ENCODE results near the gene AUTS2.

Gene AUTS2

DNA sequence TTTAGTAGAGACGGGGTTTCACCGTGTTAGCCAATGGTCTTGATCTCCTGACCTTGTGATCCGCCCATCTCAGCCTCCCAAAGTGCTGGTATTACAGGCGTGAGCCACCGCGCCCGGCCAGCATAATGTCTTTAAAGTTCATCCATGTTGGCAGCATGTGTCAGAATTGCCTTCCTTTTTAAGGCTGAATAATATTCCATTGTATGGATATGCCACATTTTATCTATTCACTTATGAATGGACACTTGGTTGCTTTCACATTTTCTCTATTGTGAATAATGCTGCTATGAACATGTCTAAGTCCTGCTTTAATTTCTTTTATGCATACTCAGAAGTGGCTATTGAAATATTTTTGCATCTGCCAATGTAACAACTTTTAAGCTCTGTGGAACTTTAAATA lies 779.7 kb downstream of the AUTS2 start:
- Histone ChIP-seq H2AFZ (ENCODE audit: low read length) (no peak overlapping the region), H3K79me2 (ENCODE audit: insufficient read depth, low read length) (no peaks in the 10 kb centered on the region), H3K9ac (ENCODE audit: low read length) (no peak overlapping the region), H3K4me1 (ENCODE audit: insufficient read depth, low read length, severe bottlenecking) (peaks cover 5% of the 10 kb centered on the region), H3K4me2 (ENCODE audit: low read length) (no peak overlapping the region), H3F3A (ENCODE audit: insufficient read depth, low read length) (no peaks in the 10 kb centered on the region), H3K9me3 (ENCODE audit: low read length) (no peaks in the 10 kb centered on the region), H3K27ac (ENCODE audit: low read depth, low read length, poor library complexity, severe bottlenecking) (no peak overlapping the region), H3K9me2 (ENCODE audit: low read depth, low read length) (no peaks in the 10 kb centered on the region), H4K20me1 (ENCODE audit: insufficient read depth, low read length) (no peaks in the 10 kb centered on the region), H3K36me3 (ENCODE audit: insufficient read depth, low read length) (no peaks in the 10 kb centered on the region), H3K27me3 (ENCODE audit: insufficient read depth, low read length) (no peaks in the 10 kb centered on the region), H3K4me3 (ENCODE audit: low read depth, low read length, poor library complexity, severe bottlenecking) (no peak overlapping the region)
- TF ChIP-seq EZH2 (IDR thresholded peaks at IDR 0.05; ENCODE audit: borderline replicate concordance, low read length) = no peak
- TF ChIP-seq, protein P1, sequence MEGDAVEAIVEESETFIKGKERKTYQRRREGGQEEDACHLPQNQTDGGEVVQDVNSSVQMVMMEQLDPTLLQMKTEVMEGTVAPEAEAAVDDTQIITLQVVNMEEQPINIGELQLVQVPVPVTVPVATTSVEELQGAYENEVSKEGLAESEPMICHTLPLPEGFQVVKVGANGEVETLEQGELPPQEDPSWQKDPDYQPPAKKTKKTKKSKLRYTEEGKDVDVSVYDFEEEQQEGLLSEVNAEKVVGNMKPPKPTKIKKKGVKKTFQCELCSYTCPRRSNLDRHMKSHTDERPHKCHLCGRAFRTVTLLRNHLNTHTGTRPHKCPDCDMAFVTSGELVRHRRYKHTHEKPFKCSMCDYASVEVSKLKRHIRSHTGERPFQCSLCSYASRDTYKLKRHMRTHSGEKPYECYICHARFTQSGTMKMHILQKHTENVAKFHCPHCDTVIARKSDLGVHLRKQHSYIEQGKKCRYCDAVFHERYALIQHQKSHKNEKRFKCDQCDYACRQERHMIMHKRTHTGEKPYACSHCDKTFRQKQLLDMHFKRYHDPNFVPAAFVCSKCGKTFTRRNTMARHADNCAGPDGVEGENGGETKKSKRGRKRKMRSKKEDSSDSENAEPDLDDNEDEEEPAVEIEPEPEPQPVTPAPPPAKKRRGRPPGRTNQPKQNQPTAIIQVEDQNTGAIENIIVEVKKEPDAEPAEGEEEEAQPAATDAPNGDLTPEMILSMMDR (IDR thresholded peaks at IDR 0.05; ENCODE audit: low read length) = no peak

GRCh38 chr7:70379210-70379609 lies 780.9 kb downstream of the AUTS2 start:
- H3K4me3 ChIP-seq (ENCODE audit: low read depth, low read length, poor library complexity, severe bottlenecking) = no peak overlapping the region
- H3K27me3 ChIP-seq (ENCODE audit: insufficient read depth, low read length) = no peaks in the 10 kb centered on the region
- no peaks in the 10 kb centered on the region for H3K36me3 ChIP-seq (ENCODE audit: insufficient read depth, low read length)
- no peak overlapping the region for H3K9ac ChIP-seq (ENCODE audit: low read length)
- no peak overlapping the region for H3K27ac ChIP-seq (ENCODE audit: low read depth, low read length, poor library complexity, severe bottlenecking)
- no peaks in the 10 kb centered on the region for H4K20me1 ChIP-seq (ENCODE audit: insufficient read depth, low read length)
- no peaks in the 10 kb centered on the region for H3K9me2 ChIP-seq (ENCODE audit: low read depth, low read length)
- peaks cover 5% of the 10 kb centered on the region for H3K4me1 ChIP-seq (ENCODE audit: insufficient read depth, low read length, severe bottlenecking)
- H3K79me2 ChIP-seq (ENCODE audit: insufficient read depth, low read length) = no peaks in the 10 kb centered on the region
- no peak overlapping the region for H3K4me2 ChIP-seq (ENCODE audit: low read length)
- H3K9me3 ChIP-seq (ENCODE audit: low read length) = no peaks in the 10 kb centered on the region
- no peaks in the 10 kb centered on the region for H3F3A ChIP-seq (ENCODE audit: insufficient read depth, low read length)
- no peak overlapping the region for H2AFZ ChIP-seq (ENCODE audit: low read length)
- TF ChIP-seq, protein P1 (IDR thresholded peaks at IDR 0.05; ENCODE audit: low read length) = no peak
- no peak for TF ChIP-seq EZH2 (IDR thresholded peaks at IDR 0.05; ENCODE audit: borderline replicate concordance, low read length)

DNA sequence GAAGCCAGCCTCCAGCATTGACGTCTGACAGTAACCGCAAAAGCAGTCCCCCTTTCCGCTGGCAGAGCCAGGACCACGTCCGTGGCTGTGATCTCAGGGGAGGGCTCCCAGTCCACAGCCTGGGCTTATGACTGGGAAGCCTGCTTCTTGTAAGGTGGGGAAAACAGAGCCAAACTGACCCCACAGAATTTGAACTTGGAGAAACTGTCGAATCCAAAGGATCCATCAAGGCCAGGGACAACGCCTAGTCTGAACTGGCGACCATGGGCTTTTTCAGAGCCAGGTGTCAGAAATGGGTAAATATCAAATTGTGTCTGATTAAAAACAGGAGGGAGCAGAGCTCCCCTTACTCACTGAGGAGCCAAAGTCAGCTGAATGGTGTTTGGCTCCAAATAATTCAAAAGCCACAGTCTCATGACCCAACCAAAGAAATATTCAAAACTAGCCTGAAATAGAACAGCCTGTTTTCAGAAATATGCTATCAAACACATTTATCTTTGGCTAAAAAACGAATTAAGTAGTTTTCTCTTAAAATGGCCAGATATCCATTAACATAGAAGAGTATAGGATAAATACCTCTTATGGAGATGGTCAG lies 782.2 kb downstream of the AUTS2 start:
- no peak for TF ChIP-seq EZH2 (IDR thresholded peaks at IDR 0.05; ENCODE audit: borderline replicate concordance, low read length)
- TF ChIP-seq, protein P1 (IDR thresholded peaks at IDR 0.05; ENCODE audit: low read length) = no peak
- no peaks in the 10 kb centered on the region for H3F3A ChIP-seq (ENCODE audit: insufficient read depth, low read length)
- H3K4me1 ChIP-seq (ENCODE audit: insufficient read depth, low read length, severe bottlenecking) = peaks cover 5% of the 10 kb centered on the region
- no peak overlapping the region for H3K9ac ChIP-seq (ENCODE audit: low read length)
- H3K4me3 ChIP-seq (ENCODE audit: low read depth, low read length, poor library complexity, severe bottlenecking) = no peak overlapping the region
- no peaks in the 10 kb centered on the region for H4K20me1 ChIP-seq (ENCODE audit: insufficient read depth, low read length)
- H3K27ac ChIP-seq (ENCODE audit: low read depth, low read length, poor library complexity, severe bottlenecking) = no peak overlapping the region
- no peak overlapping the region for H2AFZ ChIP-seq (ENCODE audit: low read length)
- H3K27me3 ChIP-seq (ENCODE audit: insufficient read depth, low read length) = no peaks in the 10 kb centered on the region
- H3K36me3 ChIP-seq (ENCODE audit: insufficient read depth, low read length) = no peaks in the 10 kb centered on the region
- H3K9me2 ChIP-seq (ENCODE audit: low read depth, low read length) = no peaks in the 10 kb centered on the region
- no peaks in the 10 kb centered on the region for H3K9me3 ChIP-seq (ENCODE audit: low read length)
- no peaks in the 10 kb centered on the region for H3K79me2 ChIP-seq (ENCODE audit: insufficient read depth, low read length)
- no peak overlapping the region for H3K4me2 ChIP-seq (ENCODE audit: low read length)

All from OCI-LY1 (cell line).